ES-I3 (cell line): Measurements from ENCODE around the gene TBRG1.
A peak's percentile ranks its signal among the peaks of the same experiment; 100 is the strongest.

ENCODE experiments used
- H3K36me3 ChIP-seq: 2 replicates; pipeline ENCODE4 v1.6.1; 2013; ENCODE audit warnings: mild to moderate bottlenecking, low read length, control low read depth, moderate library complexity; ENCODE audit not compliant: insufficient read depth
- H3K4me1 ChIP-seq: 2 replicates; pipeline ENCODE4 v1.6.1; 2013; ENCODE audit warnings: mild to moderate bottlenecking, control low read depth, low read length; ENCODE audit not compliant: insufficient read depth
- H3K9ac ChIP-seq: 2 replicates; pipeline ENCODE4 v1.6.1; 2013; ENCODE audit warnings: low read depth, mild to moderate bottlenecking, low read length, moderate library complexity
- H3K9me3 ChIP-seq: 2 replicates; pipeline ENCODE4 v1.6.1; 2013; ENCODE audit warnings: mild to moderate bottlenecking, low read length, moderate library complexity; ENCODE audit not compliant: control insufficient read depth, insufficient read depth

TBRG1 gene, protein sequence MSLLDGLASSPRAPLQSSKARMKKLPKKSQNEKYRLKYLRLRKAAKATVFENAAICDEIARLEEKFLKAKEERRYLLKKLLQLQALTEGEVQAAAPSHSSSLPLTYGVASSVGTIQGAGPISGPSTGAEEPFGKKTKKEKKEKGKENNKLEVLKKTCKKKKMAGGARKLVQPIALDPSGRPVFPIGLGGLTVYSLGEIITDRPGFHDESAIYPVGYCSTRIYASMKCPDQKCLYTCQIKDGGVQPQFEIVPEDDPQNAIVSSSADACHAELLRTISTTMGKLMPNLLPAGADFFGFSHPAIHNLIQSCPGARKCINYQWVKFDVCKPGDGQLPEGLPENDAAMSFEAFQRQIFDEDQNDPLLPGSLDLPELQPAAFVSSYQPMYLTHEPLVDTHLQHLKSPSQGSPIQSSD

DNA sequence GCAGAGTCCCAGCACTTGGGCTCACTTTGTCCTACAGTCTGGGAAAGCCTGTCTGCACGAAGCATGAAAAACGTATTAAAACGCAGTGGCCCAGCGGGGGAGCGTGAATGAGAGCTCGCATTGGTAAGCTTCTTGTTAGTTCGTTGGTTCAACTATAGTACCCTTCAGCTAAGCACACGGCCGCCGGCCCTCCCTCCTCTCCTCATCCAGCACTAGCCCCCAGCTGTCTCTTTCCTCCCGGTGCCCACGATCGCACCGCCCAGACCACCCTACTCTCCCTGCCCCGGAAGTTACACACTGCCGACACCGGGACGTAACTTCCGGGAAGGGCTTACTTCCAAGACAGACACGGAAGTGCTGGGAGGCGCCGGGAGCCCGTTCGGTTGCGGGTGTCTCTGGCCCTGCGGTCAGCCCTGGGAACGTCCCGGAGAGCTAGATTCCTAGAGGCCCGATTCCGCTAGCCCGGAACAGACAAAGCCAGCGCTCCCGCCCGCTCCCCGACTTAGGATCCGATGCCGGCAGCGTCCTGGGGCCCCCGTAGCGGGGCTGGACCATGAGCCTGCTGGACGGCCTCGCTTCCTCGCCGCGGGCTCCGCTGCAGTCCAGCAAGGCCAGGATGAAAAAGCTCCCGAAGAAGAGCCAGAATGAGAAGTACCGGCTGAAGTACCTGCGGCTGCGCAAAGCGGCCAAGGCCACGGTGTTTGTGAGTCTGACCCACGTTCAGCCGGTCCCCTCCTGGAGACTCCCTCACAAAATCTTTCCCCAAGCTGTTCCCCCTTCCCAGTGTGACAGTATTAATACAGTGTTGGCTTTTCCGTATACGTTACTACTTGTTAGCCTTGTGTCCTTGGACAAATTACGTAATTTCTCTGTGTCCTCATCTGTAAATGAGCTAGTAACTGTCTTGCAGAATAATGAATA is at the start of gene TBRG1:
TSS of gene TBRG1 (plus strand) at position 334 of the 921 bp plus-strand sequence. CDS start at position 554, 220 bp downstream.
- Histone ChIP-seq H3K36me3 (peaks cover 14% of the 10 kb centered on the region), H3K4me1 (peaks cover 3% of the 10 kb centered on the region; the same call in 1 of the 2 replicates), H3K9me3 (no peaks in the 10 kb centered on the region), H3K9ac (peak within 1 kb of the TSS; percentile 76)

DNA sequence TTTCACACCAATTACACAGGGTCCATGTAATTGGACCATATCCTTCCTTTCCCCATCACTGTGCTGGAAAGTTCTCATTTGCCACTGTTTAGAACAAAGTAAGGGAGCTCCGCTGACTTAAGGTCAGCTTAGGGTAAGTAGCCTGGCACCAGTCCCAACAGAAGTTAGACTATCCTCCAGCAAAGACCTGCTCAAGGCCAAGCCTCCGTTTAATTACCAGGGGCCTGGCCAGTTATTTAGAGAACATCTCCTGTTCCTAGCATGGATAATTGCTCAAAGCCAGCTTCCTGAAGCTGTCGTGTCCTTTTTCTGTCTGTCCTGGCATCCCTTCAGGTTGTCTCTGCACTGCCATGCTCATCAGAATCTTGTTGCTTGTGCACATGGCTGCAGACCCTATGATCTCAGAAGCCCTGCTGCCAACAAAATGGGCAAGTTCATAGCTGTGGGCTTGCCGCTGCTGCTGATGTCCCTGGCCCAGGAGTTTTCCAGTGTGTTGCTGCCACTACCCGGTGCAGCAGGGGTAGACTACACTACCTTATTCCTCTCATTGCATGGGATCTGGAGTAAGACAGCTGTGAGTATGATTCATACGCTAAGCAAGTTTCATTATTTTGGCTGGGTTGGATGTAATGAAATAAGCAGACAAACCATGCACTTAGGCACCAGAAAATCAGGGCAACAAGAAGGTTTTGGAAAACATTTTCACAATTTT is 44.8 kb upstream of the TBRG1 start:
- no peak overlapping the region for H3K9ac ChIP-seq
- H3K9me3 ChIP-seq: no peaks in the 10 kb centered on the region; the same call in 1 of the 2 replicates
- no peaks in the 10 kb centered on the region for H3K36me3 ChIP-seq
- H3K4me1 ChIP-seq: no peaks in the 10 kb centered on the region; the same call in 1 of the 2 replicates

DNA sequence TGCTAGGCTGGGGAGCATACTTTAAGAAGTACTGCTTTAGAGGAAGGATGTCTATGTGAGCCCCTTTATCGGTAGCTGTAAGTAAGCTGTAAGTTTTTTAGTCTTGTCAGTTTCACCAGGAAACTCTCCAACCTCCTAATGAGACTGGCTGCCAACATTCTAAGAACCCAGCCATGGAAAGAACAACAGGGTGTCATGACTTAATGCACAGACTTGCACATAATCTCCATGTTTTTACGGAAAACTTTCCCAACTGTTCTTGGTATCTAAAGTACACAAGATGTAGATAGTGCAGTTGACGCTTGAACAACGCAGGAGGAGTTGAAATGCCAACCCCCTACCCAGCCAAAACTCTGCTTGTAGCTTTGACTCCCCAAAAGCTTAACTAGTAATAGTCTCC is 43.9 kb upstream of the TBRG1 start:
- Histone ChIP-seq H3K36me3 (no peaks in the 10 kb centered on the region), H3K9ac (no peak overlapping the region), H3K4me1 (no peaks in the 10 kb centered on the region; the same call in 1 of the 2 replicates), H3K9me3 (no peaks in the 10 kb centered on the region)

DNA sequence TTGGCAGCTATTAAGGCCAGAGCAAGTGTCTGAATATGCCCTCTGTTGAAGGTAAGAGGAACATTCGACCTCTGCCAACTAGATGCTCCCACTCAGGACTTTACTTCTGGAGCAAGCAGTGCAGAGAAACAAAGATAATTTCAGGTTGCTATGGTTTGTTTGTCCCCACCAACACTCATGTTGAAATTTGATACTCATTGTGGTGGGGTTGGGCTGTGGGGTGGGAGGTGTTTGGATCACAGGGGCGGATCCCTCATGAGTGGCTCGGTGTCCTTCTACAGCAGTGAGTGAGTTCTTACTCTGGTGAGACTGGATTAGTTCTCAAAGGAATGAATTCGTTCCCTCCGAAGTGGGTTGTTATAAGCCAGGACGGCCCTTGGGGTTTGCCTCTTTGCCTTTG is 40.8 kb upstream of the TBRG1 start:
- peaks cover 8% of the 10 kb centered on the region for H3K4me1 ChIP-seq
- H3K9me3 ChIP-seq: no peaks in the 10 kb centered on the region
- no peaks in the 10 kb centered on the region for H3K36me3 ChIP-seq
- no peak overlapping the region for H3K9ac ChIP-seq

DNA sequence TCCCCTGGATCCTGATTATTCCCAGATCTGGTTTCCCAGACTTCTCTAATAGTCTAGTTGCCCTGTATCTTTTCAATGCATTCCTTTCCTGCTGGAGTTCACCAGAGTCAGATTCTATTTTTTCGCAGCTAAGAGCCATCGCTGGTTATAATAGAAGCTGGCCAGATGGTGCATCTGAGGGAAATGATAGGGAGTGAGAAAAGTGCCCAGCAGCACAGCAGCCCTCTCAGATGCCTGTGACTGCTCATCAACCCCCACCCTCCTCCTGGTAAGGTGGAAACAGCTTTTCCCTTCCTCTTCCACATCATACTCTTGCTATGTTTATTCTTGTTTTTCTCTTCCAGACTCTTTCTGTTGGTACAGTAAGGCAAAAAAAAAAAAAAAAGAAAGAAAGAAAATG is 40.1 kb upstream of the TBRG1 start:
- Histone ChIP-seq H3K9me3 (no peaks in the 10 kb centered on the region), H3K4me1 (peaks cover 8% of the 10 kb centered on the region), H3K36me3 (no peaks in the 10 kb centered on the region), H3K9ac (no peak overlapping the region)

DNA sequence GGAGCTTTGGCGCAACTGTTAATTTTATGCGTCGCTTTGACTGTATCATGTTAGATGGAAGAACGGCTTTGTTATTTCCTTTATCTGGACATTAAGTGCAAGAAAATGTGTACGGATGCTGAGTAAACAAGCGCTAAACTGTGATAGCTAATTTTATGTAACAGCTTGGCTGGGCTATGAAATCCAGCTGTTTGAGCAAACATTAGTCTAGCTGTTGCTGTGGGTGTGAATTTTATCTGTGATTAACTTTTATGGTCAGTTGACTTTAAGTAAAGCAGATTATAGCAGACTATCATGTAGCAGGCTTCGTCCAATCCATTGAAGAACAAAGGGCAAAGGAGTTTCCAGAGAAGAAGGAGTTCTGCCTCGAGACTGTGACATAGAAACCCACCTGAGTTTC is 38.9 kb upstream of the TBRG1 start:
- Histone ChIP-seq H3K36me3 (no peaks in the 10 kb centered on the region), H3K9me3 (no peaks in the 10 kb centered on the region), H3K9ac (no peak overlapping the region)

DNA sequence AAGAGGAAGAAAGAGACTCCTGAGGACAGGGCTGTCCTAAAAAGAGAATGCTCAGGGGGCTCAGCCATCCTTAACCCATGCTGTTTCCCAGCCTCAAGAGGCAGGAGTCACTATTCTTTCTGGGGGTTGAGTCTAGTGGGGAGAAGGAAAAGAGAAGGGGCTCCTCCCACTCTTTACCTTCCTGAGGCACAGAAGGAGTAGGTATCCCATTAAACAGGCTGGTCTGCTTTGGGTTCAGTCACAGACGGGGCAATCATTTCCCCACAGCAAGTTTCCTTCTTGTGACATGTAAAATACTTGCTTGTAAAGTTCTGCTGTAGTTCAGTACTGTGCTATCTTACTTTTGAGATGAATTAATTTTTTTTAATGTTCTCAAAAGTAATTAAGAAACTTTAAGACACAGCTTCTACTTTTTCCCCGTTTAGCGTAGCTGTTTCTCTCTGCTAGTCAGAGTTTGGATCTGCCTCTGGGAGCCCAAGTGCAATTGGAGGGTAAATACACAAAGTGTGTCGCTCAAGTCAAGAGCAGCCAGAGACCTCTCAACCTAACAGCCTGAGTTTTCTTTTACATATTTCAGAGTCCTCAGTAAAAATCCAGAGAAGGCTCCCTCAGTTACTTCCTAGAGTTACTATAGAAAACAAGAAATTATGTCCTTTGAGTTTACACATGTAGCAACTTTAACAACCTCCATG is 37.8 kb upstream of the TBRG1 start:
- Histone ChIP-seq H3K9ac (no peak overlapping the region), H3K36me3 (no peaks in the 10 kb centered on the region), H3K9me3 (no peaks in the 10 kb centered on the region), H3K4me1 (peaks cover 8% of the 10 kb centered on the region)

More for the DNA sequence above, 38.9 kb upstream of the TBRG1 start:
- peaks cover 8% of the 10 kb centered on the region for H3K4me1 ChIP-seq

DNA sequence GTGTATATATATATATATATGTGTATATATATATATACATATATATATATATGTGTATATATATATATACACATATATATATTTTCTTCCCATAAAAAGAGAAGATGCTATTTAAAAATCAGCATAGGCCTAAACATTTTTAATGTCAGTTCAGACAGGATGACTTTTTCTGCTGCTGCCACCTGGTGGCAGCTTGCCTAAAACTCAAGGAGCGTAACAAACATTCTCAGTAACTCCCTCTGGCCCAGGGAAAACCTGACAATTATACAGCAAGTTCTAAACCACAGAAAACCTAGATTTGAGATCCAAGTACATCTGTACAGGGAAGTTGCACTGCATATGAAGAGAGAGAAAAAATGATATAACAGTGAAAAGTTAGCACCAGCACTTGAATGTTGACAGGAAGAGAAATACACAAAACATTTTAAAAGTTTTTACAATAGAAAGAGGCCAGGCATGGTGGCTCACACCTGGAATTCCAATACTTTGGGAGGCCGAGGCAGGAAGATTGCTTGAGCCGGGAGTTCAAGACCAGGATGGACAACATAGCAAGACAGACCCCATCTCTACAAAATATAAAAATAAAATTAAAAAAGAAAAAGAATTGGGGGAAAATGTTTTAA is 36.3 kb upstream of the TBRG1 start:
- H3K36me3 ChIP-seq: no peaks in the 10 kb centered on the region
- H3K9ac ChIP-seq: no peak overlapping the region
- H3K9me3 ChIP-seq: no peaks in the 10 kb centered on the region
- peaks cover 8% of the 10 kb centered on the region for H3K4me1 ChIP-seq

DNA sequence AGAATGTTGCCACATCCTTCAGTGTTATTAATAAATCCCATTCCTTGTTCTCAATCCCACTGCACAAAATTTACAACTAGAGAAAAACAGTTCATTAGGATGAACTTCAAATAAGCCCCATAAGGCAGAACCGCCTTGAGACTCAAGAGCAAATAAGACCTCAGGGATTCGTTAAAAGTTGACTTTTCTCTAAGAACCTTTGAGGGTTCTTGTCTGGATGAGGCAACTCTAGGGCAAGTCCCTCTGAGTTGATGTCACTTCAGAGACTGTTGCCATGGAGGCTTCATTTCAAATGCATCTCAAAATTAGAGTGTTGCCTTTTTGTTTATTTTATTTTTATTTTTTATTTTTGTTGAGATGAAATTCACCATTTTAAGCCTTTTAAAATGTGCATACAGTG is 31.2 kb upstream of the TBRG1 start:
- no peaks in the 10 kb centered on the region for H3K9me3 ChIP-seq
- no peak overlapping the region for H3K9ac ChIP-seq
- H3K36me3 ChIP-seq: no peaks in the 10 kb centered on the region
- H3K4me1 ChIP-seq: no peaks in the 10 kb centered on the region

DNA sequence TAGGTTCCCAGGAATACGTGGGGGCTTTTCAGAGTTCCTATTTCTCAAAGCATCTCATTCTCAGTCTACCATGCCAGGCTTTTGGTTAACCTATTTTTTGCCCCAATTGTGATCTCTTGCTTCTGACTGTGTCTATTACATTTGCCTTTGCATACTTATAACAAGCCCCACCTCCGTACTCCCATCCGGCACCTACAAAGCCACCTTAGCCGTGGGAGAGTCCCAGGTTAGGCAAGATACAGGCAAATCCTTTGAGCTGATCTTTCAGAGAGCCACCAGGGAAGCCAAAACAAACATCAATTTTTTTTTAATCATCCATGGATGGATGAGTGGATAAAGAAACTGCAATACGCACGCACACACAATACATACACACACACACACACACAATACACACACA is 30.0 kb upstream of the TBRG1 start:
- Histone ChIP-seq H3K4me1 (no peaks in the 10 kb centered on the region), H3K9ac (no peak overlapping the region), H3K9me3 (no peaks in the 10 kb centered on the region), H3K36me3 (no peaks in the 10 kb centered on the region)

DNA sequence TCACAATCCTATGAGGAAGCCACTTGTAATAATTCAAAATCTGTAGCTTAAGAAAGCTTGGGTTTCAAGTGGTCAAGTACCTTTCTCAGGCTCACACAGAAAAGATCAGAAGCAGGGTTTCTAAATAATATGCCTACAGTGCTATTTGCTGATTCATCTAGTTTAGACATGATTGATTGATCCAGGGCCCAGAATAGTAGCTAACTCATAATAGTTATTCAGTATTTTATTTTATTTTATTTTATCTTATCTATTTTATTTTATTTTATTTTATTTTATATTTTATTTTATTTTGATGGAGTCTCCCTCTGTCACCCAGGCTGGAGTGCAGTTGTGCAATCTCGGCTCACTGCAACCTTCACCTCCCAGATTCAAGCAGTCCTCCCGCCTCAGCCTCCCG is 27.4 kb upstream of the TBRG1 start:
- no peak overlapping the region for H3K9ac ChIP-seq
- H3K4me1 ChIP-seq: no peaks in the 10 kb centered on the region
- H3K36me3 ChIP-seq: no peaks in the 10 kb centered on the region
- no peaks in the 10 kb centered on the region for H3K9me3 ChIP-seq

DNA sequence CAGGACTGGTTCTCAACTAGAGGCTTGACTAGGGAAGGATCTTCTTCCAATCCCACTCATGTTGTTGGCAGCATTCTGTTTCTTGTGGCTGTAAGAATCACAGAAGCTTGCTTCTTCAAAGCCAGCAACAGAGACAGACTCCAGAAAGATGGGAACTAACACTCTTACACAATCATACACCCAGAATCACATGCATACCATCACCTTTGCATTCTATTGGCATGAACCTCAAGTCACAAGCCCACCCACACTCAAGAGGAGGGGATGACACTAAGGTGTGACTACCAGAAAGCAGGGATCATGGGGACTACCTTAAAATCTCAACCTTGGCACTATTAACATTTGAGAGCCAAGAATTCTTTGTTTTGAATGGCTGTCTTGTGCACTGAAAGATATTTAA is 25.0 kb upstream of the TBRG1 start:
- no peaks in the 10 kb centered on the region for H3K36me3 ChIP-seq

DNA sequence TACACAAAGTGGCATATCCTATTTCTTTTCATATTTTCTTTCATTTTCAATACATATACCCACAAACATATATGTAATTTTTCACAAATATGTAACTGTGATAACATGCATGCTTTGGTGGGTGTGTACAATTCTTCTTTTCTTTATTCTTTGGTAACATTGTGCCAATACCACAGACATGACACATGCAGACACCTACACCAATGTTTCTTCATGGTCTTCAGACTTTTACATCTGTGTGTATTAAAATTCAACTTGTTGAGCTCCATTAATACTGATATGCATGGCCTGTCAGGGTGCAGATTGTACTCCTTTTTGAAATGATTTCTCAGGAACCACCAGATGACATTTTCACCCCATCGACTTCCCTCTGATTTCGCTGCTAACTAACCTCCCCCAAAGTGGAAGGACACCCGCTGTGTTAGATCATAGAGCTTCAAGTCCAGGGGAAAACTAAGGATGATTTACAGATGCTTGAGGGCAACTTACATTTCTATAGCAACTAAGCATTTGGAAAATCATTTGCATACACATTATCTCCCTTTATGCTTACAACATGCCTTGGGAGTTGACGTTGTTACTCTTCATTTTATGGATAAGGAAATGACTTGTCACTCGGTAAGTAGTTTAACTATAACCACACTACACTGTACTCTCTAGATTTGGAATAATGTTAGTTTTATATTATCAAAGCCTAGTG is 21.9 kb upstream of the TBRG1 start:
- H3K9me3 ChIP-seq: no peaks in the 10 kb centered on the region
- H3K9ac ChIP-seq: no peak overlapping the region
- H3K4me1 ChIP-seq: peaks cover 10% of the 10 kb centered on the region; the same call in 1 of the 2 replicates
- H3K36me3 ChIP-seq: no peaks in the 10 kb centered on the region

More for the DNA sequence above, 25.0 kb upstream of the TBRG1 start:
- H3K9me3 ChIP-seq: no peaks in the 10 kb centered on the region
- no peak overlapping the region for H3K9ac ChIP-seq
- peaks cover 10% of the 10 kb centered on the region; the same call in 1 of the 2 replicates for H3K4me1 ChIP-seq
